IPS-18c (cell line): Measurements from ENCODE around the gene PYGM.

Experiments used
- H3K4me3 ChIP-seq: 2 replicates; pipeline ENCODE4 v1.7.0; 2013; ENCODE audit warnings: low read depth, mild to moderate bottlenecking, low read length, moderate library complexity; ENCODE audit not compliant: insufficient read depth
- H3K9me3 ChIP-seq: one replicate; pipeline ENCODE4 v1.6.1; 2013; ENCODE audit warnings: mild to moderate bottlenecking, low read length, moderate library complexity; ENCODE audit not compliant: control insufficient read depth, insufficient read depth

Gene PYGM

DNA sequence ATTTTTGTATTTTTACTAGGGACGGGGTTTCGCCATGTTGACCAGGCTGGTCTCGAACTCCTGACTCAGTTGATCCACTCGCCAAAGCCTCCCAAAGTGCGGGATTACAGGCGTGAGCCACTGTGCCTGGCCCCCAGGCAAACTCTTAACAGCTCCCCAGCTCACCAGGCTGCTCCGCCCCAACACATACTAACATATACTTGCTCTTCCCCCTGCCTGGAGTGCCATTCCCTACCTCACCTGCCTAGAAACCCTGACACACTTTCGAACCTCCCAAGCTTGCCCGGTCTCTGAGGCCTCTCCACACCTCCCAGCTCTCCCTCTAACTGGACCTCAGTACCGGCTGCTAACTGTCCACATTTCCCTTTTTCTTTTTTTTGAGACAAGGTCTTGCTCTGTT lies 34.8 kb upstream of the PYGM start:
- H3K9me3 ChIP-seq = peaks cover 2% of the 10 kb centered on the region
- no peak overlapping the region for H3K4me3 ChIP-seq

GRCh38 chr11:64793271-64794160 lies 33.7 kb upstream of the PYGM start:
- Histone ChIP-seq H3K4me3 (no peak overlapping the region), H3K9me3 (peaks cover 2% of the 10 kb centered on the region)

DNA sequence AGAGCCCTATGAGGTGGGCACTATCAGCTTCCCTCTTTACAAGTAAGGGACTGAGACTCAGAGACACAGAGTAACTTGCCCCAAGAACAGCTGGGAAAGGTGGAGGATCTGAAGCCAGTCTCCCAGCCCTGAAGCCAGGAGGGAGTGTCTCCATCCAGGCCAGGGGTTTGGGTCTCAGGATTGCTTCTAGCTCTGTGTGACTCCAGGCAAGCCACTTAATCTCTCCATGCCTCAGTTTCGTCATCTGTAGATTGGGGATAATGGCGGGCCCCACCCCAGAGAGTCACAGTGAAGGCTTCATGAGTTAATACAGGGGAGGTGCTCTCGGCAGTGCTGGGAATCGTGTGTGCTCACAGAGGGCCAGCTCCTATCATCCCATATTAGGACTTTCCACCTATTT lies 32.7 kb upstream of the PYGM start:
- no peak overlapping the region for H3K4me3 ChIP-seq
- peaks cover 2% of the 10 kb centered on the region for H3K9me3 ChIP-seq

DNA sequence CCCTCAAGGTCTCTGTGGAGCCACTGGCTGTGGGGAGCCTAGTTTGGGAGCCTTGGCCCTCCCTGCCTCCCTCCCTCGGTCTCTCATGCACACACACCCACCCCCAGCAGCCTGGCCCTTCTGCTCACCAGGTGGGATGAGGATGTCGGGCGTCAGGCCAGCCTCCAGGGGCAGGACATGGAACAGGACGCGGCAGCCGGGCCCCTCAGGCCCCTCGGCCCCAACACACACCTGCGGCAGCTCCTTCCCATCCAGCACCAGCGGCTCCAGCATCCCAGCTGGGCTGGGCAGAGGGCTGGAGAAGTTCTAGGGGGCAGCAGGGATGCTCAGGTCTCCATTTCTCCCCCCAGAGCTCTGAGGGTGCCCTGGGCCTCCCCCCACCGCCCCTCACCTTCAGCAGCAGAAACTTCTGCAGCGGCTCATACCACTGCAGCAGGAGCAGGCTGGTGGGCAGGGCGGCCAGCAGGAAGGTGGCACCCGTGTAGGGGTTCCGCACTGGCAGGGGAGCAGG lies 32.1 kb upstream of the PYGM start:
- H3K9me3 ChIP-seq = peaks cover 2% of the 10 kb centered on the region
- no peak overlapping the region for H3K4me3 ChIP-seq

DNA sequence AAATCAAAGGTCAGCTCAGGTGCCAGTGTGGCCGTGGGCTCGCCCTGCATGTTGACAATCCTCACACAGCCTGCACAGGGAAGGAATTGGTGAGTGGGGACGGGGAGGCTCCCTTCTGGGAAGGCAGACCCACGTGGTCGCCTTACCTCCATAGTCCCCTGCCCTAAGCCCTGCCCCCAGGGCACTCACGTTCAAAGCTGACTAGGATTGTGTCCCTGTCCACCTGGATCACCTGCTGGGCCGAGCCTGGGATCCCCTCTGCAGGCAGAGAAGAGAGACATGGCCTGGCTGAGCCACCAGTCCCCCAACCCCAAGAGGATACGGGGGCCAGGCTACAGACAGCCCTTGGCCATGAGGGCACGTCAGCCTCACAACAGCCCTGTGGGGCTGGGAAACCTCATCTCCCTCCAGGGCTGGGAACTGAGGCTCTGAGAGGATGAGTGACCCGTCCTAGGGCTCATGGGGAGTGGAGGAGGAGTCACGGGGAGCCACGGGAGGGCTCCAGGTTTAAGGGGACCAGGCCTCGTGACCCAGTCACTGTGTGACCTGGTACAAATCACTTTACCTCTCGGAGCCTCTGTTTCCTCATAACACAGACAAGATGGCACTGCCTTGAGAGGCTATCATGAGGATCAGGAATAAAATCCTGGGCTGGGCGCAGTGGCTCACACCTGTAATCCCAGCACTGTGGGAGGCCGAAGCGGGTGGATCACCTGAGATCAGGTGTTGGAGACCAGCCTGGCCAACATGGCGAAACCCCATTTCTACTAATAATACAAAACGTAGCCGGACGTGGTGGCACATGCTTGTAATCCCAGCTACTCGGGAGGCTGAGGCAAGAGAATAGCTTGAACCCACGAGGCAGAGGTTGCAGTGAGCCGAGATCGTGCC lies 30.7 kb upstream of the PYGM start:
- Histone ChIP-seq H3K4me3 (no peak overlapping the region), H3K9me3 (peaks cover 2% of the 10 kb centered on the region)

- H3K9me3 ChIP-seq = no peaks in the 10 kb centered on the region
- no peak overlapping the region for H3K4me3 ChIP-seq
Measured at GRCh38 chr11:64789331-64790204, 29.8 kb upstream of the PYGM start.

- Histone ChIP-seq H3K4me3 (no peak overlapping the region; the same call in 1 of the 2 replicates), H3K9me3 (no peaks in the 10 kb centered on the region)
Measured at GRCh38 chr11:64788321-64789215, 28.8 kb upstream of the PYGM start.

DNA sequence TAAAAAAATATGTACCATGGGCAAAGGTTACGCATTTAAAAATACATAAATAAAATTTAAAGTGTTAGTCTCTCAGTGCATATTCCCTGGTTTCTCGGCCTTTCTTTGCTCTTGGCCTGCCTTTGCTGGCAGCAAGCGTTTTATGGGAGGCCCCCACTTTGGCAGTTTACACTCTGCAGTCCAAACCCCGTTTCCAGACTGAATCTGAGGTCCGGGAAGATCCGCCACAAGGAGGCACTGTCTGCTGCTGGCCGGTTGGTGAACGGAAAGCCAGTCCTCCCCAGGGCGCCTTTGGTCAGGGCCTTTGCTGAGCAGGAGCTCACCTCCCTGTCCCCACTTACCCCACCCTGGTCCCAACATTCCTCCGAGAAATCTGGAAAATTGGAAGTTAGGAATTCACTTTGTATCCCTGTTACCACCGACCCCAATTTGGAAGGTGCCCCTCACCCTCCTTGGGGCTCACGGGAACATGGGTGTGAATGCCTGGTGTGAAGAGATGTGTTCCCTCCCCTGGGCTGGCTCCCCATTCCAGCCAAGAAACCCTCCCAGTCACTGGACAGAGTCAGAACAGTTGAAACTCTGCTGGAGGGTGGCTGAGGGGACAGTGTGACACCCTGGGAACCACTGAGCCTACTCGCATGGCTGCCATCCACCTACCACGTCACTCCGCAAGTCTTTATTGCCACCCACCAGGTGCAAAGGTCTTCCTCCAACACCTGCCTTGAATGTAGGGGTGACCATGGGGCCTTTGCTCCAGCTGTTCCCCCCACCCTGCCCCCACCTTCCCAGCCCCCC lies 27.9 kb upstream of the PYGM start:
- H3K9me3 ChIP-seq = no peaks in the 10 kb centered on the region
- no peak overlapping the region for H3K4me3 ChIP-seq

GRCh38 chr11:64786308-64786707 lies 26.5 kb upstream of the PYGM start:
- H3K9me3 ChIP-seq = no peaks in the 10 kb centered on the region
- H3K4me3 ChIP-seq = no peak overlapping the region

DNA sequence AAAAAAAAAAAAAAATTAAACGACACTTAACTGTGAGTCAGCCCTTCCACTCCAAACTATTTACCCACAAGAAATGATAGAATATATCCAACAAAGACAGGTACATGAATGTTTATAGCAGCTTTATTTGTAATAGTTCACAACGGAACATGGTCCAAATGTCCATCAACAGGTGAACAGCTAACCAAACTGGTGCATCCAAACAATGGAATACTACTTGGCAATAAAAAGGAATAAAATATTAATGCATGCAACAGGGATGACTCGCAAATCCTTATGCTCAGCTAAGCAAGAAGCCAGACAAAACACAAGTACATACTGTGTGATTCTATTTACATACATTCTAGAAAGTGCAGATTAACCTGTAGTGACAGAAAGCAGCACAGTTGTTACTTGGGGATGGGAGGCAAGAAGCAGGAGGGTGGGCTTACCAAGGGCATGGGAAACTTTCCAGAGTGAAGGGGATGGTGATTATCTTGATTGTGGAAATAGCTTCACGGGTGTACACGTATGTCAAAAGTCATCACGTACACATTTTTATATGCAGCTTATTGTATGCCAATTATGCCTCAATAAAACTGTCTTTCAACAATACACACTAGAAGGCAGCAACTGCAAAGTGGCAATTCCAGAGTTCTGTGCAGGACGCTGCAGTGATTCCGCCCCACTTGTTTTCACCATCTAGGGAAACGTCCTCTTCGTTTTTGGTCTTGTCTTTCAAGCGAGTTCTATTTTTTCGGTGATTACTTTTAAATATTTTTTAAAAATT lies 25.2 kb upstream of the PYGM start:
- Histone ChIP-seq H3K9me3 (no peaks in the 10 kb centered on the region), H3K4me3 (no peak overlapping the region)

DNA sequence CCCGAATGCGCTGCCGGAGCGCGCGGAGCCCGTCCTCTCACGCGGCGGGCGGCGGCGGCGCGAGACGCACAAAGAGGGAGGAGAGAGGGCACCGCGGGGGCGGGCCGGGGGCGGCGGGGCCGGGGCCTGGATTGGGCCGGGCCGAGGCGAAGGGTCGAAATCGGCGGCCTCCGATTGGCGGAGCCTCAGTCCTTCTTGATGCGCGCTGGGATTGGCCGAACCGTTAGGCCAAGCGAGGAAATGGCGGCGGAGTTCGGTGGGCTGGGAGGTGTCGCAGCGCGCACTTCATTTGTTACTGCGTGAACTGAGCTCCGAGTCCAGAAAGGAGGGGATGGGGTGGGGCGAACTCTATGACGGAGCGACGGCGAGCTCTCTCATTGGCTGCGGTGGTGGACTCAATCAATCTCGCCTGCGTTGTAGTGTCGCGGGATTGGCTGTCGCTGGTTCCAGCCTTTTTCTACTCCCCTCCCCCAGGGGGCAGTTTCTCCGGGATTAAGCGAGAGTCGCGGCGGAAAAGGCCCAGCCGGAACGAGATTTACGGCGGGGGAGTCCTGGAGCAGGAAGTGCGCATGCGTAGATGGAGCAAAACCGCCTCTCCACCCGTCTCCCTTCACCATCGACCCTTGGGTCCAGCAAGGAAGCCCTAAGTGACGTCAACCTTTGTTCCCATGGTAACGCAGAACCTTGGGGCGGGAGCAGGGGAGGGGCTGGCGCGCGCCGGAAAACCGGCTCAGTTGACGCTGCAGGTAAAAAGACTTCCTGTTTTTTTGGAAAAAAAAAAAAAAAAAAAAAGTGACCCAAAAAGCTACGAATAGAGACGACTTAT lies 18.9 kb upstream of the PYGM start, which contains the start of gene SF1:
Gene SF1 (minus strand): TSS at position 70 of the 826 bp plus-strand sequence. CDS start 150 bp downstream, outside the sequence.
- no peaks in the 10 kb centered on the region for H3K9me3 ChIP-seq
- peak within 1 kb of the TSS; percentile 84 for H3K4me3 ChIP-seq

DNA sequence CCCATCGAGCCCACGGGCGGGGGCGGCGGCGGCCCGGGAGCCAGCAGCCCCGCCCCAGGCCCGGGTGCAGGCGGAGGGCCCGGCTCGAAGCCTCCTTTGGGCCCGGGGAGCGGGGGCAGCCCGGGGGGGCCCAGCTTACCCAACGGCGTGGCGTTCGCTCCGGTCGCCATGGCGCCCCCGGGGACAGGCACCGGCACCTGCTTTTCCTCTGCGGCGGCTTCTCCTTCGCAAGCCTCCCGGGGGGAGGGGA lies 18.4 kb upstream of the PYGM start:
- H3K9me3 ChIP-seq = no peaks in the 10 kb centered on the region
- H3K4me3 ChIP-seq = peak overlapping the region; percentile 84

GRCh38 chr11:64777449-64778222 lies 17.9 kb upstream of the PYGM start:
- H3K4me3 ChIP-seq = peak overlapping the region; percentile 84
- no peaks in the 10 kb centered on the region for H3K9me3 ChIP-seq

DNA sequence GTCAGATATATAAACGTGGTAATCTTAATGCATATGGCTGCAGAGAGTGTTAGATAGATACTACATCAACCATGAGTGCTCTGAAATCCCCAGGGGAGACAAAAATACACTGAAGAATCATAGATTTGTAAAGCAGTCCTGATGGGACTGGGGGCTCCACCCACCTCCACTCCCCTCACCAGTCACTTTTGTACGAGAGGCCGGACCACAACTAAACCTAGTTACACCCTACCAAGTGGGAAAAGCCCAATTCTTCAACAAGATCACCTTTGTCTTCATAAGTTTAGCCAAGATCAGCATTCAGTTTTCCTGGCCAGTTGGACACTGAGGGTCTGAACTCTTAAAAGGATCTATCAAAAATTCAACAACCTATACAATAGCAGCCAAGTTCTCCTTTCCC lies 17.1 kb upstream of the PYGM start:
- H3K4me3 ChIP-seq = peak overlapping the region; percentile 49
- H3K9me3 ChIP-seq = no peaks in the 10 kb centered on the region
